Mesodermal cell (in vitro differentiated cells): Measurements from ENCODE around the gene TNPO2.
"Not testable (repeated sequence)": the region's sequence is repeated elsewhere in the genome, so short reads cannot be mapped to it uniquely, and the experiment has no call there.

ENCODE experiments used
- H3K27ac ChIP-seq: 2 replicates; pipeline ENCODE4 v1.7.0; 2013; ENCODE audit warnings: mild to moderate bottlenecking, low read depth, low read length, moderate library complexity; ENCODE audit not compliant: severe bottlenecking
- H3K36me3 ChIP-seq: 2 replicates; pipeline ENCODE4 v1.7.1; 2013; ENCODE audit warnings: mild to moderate bottlenecking, low read length, moderate library complexity; ENCODE audit not compliant: control insufficient read depth, insufficient read depth
- H3K4me1 ChIP-seq: one replicate; pipeline ENCODE4 v1.7.1; 2013; ENCODE audit warnings: mild to moderate bottlenecking, low read length; ENCODE audit not compliant: insufficient read depth, control insufficient read depth, poor library complexity, severe bottlenecking
- H3K4me3 ChIP-seq: 2 replicates; pipeline ENCODE4 v1.7.0; 2013; ENCODE audit warnings: low read length, control low read depth, mild to moderate bottlenecking; ENCODE audit not compliant: insufficient read depth, poor library complexity, severe bottlenecking; ENCODE audit errors: extremely low read depth
- H3K9me3 ChIP-seq: 2 replicates; pipeline ENCODE4 v1.7.1; 2013; ENCODE audit warnings: mild to moderate bottlenecking, low read length, moderate library complexity; ENCODE audit not compliant: control insufficient read depth
- WGBS, 2 experiments: methylation state at CpG; one replicate each; pipeline ENCODE4 v1.1.5; 2013; ENCODE audit warnings: missing lambda C conversion rate in 2 of 2; ENCODE audit not compliant: insufficient coverage in 2 of 2; 5-methylcytosine and 5-hydroxymethylcytosine counted together

TNPO2 gene

GRCh38 chr19:12737835-12738351 is 14.2 kb upstream of the TNPO2 start:
- Histone ChIP-seq H3K4me3 (peak overlapping the region; percentile 86), H3K4me1 (peaks cover 12% of the 10 kb centered on the region), H3K36me3 (peaks cover 38% of the 10 kb centered on the region), H3K9me3 (no peaks in the 10 kb centered on the region), H3K27ac (peak overlapping the region; percentile 99)
- WGBS, 2 experiments: 20 to 21% methylated on average over 13 of the region's 13 CpGs

GRCh38 chr19:12736995-12737834 is 13.5 kb upstream of the TNPO2 start, which contains the start of gene GET3:
Gene GET3 (plus strand): TSS chr19:12737497. CDS start chr19:12737506, 9 bp downstream.
- H3K36me3 ChIP-seq: peaks cover 38% of the 10 kb centered on the region
- H3K4me3 ChIP-seq: peak within 1 kb of the TSS; percentile 86
- peaks cover 15% of the 10 kb centered on the region for H3K4me1 ChIP-seq
- no peaks in the 10 kb centered on the region for H3K9me3 ChIP-seq
- peak within 1 kb of the TSS; percentile 99 for H3K27ac ChIP-seq
- WGBS, 2 experiments: 1% methylated on average over 23 to 28 of the region's 29 CpGs

- Histone ChIP-seq H3K4me1 (peaks cover 15% of the 10 kb centered on the region), H3K27ac (peak overlapping the region; percentile 86), H3K9me3 (no peaks in the 10 kb centered on the region), H3K4me3 (peak overlapping the region; percentile 100), H3K36me3 (peaks cover 45% of the 10 kb centered on the region)
- 0 to 2% methylated on average over 9 of the region's 15 CpGs for WGBS, 2 experiments
Observed at GRCh38 chr19:12733369-12734214, 9.9 kb upstream of the TNPO2 start.

GRCh38 chr19:12731337-12731736 is 7.6 kb upstream of the TNPO2 start:
- Histone ChIP-seq H3K36me3 (peaks cover 53% of the 10 kb centered on the region), H3K27ac (no peak overlapping the region), H3K4me1 (peaks cover 8% of the 10 kb centered on the region), H3K9me3 (no peaks in the 10 kb centered on the region), H3K4me3 (no peak overlapping the region)
- 97% methylated on average over 10 to 23 of the region's 24 CpGs for WGBS, 2 experiments

- 100% methylated on average over 1 to 2 of the region's 3 CpGs for WGBS, 2 experiments
- H3K9me3 ChIP-seq: no peaks in the 10 kb centered on the region
- H3K4me1 ChIP-seq: peaks cover 8% of the 10 kb centered on the region
- peaks cover 53% of the 10 kb centered on the region for H3K36me3 ChIP-seq
- no peak overlapping the region for H3K27ac ChIP-seq
- H3K4me3 ChIP-seq: no peak overlapping the region
Observed at GRCh38 chr19:12730064-12730463, 6.3 kb upstream of the TNPO2 start.

- Histone ChIP-seq H3K4me1 (peaks cover 4% of the 10 kb centered on the region), H3K27ac (no peak overlapping the region), H3K4me3 (no peak overlapping the region), H3K36me3 (peaks cover 50% of the 10 kb centered on the region), H3K9me3 (no peaks in the 10 kb centered on the region)
- WGBS, 2 experiments: 90 to 94% methylated on average over 7 to 9 of the region's 9 CpGs
Observed at GRCh38 chr19:12727745-12728433, 4.2 kb upstream of the TNPO2 start.

GRCh38 chr19:12726988-12727316 is 3.2 kb upstream of the TNPO2 start:
- H3K36me3 ChIP-seq: peaks cover 44% of the 10 kb centered on the region
- no peak overlapping the region for H3K4me3 ChIP-seq
- no peak overlapping the region for H3K27ac ChIP-seq
- no peaks in the 10 kb centered on the region for H3K9me3 ChIP-seq
- 100% methylated on average over 1 of the region's 2 CpGs for WGBS, 2 experiments
- H3K4me1 ChIP-seq: no peaks in the 10 kb centered on the region

- H3K9me3 ChIP-seq: not testable (repeated sequence)
Observed at GRCh38 chr19:12725612-12726011, 1.9 kb upstream of the TNPO2 start.

GRCh38 chr19:12723381-12723640 is 421 bp downstream of the TNPO2 start:
- H3K36me3 ChIP-seq: peaks cover 31% of the 10 kb centered on the region
- peak overlapping the region; percentile 93 for H3K27ac ChIP-seq
- 0% methylated on average over 5 to 6 of the region's 7 CpGs for WGBS, 2 experiments
- H3K4me3 ChIP-seq: peak overlapping the region; percentile 81
- no peaks in the 10 kb centered on the region for H3K4me1 ChIP-seq
- H3K9me3 ChIP-seq: no peaks in the 10 kb centered on the region

More at GRCh38 chr19:12725612-12726011, 1.9 kb upstream of the TNPO2 start:
- peaks cover 33% of the 10 kb centered on the region for H3K36me3 ChIP-seq
- H3K27ac ChIP-seq, H3K4me3 ChIP-seq, H3K4me1 ChIP-seq: not testable (repeated sequence)
- 93 to 97% methylated on average over 10 of the region's 10 CpGs for WGBS, 2 experiments

- Histone ChIP-seq H3K4me1 (no peaks in the 10 kb centered on the region), H3K36me3 (peaks cover 32% of the 10 kb centered on the region), H3K9me3 (no peaks in the 10 kb centered on the region), H3K4me3 (peak overlapping the region; percentile 81), H3K27ac (peak overlapping the region; percentile 93)
- WGBS, 2 experiments: 0 to 1% methylated on average over 21 to 22 of the region's 32 CpGs
Observed at GRCh38 chr19:12722566-12723380, 959 bp downstream of the TNPO2 start.
